Loucy (cell line): ENCODE measurements around the gene TMEM97.

ENCODE experiments used
- EZH2phosphoT487 ChIP-seq: fragments of 200-600 bp; IDR thresholded peaks from 2 replicates; pipeline ENCODE4 v1.6.1; 2018; ENCODE audit warnings: antibody characterized with exemption, mild to moderate bottlenecking, moderate library complexity, borderline replicate concordance
- TF ChIP-seq, protein P1 (sequence below): fragments of 200-600 bp; sonication (generic); conservative IDR thresholded peaks from 2 replicates; pipeline ENCODE4 v1.5.1; 2014; ENCODE audit warnings: mild to moderate bottlenecking, antibody characterized with exemption, low read length

DNA sequence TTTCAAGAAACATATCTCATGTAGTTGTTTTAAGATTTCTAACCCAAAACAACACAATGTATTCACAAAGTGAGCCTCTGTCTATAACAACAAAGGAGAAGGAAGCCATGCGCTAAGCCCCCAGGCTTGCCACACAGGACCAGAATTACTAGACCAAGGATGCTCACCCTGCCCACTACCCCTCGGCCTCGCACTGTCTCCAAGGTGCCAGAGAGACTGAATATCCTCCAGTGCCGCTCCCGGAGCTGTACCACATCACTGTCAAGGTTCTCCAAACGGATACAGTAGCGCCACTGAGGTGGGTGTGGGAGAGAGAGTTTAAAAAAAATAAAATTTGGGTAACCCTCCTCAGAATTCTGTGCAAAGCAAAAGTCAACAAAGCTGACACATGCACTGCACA is 31.3 kb downstream of the TMEM97 start:
- TF ChIP-seq, protein P1, sequence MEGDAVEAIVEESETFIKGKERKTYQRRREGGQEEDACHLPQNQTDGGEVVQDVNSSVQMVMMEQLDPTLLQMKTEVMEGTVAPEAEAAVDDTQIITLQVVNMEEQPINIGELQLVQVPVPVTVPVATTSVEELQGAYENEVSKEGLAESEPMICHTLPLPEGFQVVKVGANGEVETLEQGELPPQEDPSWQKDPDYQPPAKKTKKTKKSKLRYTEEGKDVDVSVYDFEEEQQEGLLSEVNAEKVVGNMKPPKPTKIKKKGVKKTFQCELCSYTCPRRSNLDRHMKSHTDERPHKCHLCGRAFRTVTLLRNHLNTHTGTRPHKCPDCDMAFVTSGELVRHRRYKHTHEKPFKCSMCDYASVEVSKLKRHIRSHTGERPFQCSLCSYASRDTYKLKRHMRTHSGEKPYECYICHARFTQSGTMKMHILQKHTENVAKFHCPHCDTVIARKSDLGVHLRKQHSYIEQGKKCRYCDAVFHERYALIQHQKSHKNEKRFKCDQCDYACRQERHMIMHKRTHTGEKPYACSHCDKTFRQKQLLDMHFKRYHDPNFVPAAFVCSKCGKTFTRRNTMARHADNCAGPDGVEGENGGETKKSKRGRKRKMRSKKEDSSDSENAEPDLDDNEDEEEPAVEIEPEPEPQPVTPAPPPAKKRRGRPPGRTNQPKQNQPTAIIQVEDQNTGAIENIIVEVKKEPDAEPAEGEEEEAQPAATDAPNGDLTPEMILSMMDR: no peak
- TF ChIP-seq EZH2phosphoT487: no peak
